ENCODE data around the gene VPS26C. TPM values are rescaled to one million over a fixed set of nuclear protein-coding genes. Genes with fewer than 3 reads are reported as not detected.
"Not testable (repeated sequence)": the region's sequence is repeated elsewhere in the genome, so short reads cannot be mapped to it uniquely, and the experiment has no call there.

Gene VPS26C
- total RNA-seq, 1 experiment from 2014 or later = 38.6 TPM

DNA sequence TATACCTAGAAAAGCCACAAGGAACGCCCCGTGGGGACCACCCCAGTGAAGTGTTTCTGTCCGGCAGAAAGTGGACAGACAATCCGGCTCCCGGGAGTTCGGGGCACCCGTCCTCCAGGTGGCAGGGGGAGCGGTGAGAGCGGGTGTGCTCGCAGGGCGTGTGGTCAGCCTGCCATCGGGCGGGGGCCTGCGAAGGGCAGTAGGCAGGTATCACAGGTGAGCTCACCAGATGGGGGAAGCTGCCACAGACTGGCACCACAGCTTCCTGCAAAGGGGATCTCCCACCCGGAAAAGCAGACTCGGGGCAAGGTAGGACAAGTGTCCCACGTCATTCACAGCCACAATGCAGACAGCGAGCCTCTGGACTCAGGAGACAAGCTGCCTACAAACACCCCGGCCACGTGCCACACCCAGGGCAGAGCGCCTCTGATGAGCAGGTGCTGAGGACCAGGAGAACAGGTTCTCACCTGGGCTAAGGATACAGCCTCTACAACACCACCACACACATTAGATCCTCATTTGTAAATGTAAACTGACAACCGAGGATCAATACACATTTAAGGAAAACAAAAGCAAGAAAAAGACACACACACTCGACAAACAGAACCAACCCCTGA lies 36.4 kb downstream of the VPS26C start:
- no peak for DNase-seq (ENCODE audit: low spot score)

- DNase-seq (ENCODE audit: low spot score) = no peak
Measured at GRCh38 chr21:37228003-37228400, 39.1 kb downstream of the VPS26C start.

- no peak for DNase-seq (ENCODE audit: low spot score)
Measured at GRCh38 chr21:37227071-37228002, 39.8 kb downstream of the VPS26C start.

DNA sequence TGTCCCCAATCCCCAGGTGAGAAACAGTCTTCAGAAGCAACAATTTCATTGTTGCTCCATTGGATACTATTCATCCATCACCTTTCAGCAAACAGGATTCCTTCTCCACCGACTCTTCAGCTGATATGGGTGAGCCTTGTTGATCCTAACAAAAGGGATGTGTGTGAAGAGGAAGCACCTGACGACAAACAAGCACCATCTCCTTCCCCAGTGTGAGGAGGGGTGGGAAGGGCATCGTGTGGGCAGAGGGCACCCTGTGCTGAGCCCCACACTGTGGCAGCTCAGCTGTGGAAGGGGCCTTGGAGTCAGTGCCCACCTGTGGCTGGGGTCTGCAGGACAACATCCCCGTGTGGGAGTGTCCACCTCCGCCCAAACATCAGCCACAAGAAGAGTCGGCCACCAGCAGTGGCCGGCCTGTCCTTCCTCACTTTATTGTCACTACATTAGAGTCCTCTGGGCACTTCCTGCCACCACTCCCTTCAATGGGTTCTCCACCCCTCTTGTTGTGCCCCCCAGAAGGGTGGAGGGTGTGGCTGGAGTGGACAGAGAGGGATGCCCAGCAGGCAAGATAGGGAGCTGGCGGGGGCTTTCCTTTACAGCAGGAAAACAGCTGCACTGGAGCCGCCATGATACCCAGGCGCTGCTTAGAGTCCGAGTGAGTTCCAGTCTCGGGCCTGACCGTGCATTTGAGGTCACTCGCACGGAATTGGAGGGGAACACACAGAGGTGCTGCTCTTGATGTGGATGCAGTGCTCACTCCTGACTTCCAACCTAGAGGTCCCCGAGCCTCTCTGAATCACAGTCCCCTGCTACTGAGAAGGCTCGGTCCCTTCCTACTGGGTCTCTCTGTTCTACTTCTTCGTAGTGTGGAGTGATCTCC lies 40.9 kb downstream of the VPS26C start:
- no peak for DNase-seq (ENCODE audit: low spot score)

DNA sequence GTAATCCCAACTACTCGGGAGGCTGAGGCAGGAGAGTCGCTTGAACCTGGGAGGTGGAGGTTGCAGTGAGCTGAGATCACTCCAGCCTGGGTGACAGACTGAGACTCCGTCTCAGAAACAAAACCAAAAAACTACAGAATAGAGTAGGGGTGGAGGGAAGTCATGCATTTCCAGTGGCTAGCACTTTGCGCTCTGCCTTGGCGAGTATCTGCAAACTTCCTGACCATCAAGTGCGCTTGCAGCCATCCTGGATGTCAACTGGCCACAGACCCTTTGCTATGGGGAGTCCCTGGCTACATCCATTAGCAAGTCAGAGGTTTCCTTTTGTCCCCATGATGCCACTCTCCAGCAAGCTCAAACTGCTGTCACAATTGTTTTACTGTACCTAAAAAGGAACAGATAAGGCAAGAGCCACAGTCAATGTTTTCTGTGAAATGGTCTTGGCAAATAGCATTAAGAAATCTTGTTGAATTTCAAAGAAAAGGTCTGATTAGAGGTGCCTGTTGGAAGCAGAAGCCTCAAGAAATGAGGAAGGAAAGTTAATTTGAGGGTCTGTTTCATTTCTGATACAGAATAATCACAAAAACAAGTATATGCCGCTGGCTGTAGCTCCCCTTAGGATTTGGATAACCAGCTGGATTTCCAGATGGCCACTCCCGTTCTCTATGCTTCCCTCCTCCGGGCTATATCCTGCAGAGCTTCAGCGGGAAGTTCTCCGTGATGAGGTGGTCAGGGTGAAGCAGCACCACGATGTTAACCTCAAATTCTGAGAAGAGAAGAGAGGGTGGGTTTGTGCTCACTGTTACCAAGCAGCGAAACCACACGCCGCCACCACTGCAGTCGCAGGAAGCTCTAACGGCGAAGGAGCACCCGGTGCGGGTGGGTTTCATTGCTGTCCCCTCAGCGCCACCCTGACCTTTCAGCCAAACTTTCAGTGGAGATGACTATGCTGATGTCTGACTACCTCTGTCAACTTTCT lies 42.0 kb downstream of the VPS26C start:
- DNase-seq (ENCODE audit: low spot score) = no peak

GRCh38 chr21:37223804-37224345 lies 43.3 kb downstream of the VPS26C start:
- no peak for DNase-seq (ENCODE audit: low spot score)

GRCh38 chr21:37222248-37222647 lies 44.9 kb downstream of the VPS26C start:
- not testable (repeated sequence) for DNase-seq (ENCODE audit: low spot score)

- DNase-seq (ENCODE audit: low spot score) = peak; percentile 89
Measured at GRCh38 chr21:37220981-37221664, 46.0 kb downstream of the VPS26C start.

GRCh38 chr21:37220433-37220980 lies 46.6 kb downstream of the VPS26C start:
- DNase-seq (ENCODE audit: low spot score) = peak; percentile 46

GRCh38 chr21:37219761-37220432 lies 47.2 kb downstream of the VPS26C start:
- peak; percentile 6 for DNase-seq (ENCODE audit: low spot score)

GRCh38 chr21:37214952-37215351 lies 52.2 kb downstream of the VPS26C start:
- DNase-seq (ENCODE audit: low spot score) = no peak

DNA sequence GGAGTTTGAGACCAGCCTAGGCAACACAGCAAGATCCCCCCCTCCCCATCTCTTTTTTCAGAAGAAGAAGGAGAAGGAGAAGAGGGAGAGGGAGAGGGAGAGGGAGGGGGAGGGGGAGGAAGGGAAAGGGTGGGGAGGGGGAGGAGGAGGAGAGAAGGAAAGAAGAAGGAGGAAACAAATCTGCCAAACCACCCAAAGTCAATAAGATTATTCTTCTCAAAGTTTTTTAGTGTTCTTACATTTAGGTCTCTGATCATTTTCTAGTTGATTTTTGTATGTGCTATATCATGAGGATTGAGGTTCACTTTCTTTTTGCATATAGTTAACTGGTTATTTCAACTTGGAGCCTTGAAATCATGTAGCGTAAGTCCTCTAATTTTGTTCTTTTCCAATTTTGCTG lies 56.3 kb downstream of the VPS26C start:
- no peak for DNase-seq (ENCODE audit: low spot score)

GRCh38 chr21:37210130-37210529 lies 57.0 kb downstream of the VPS26C start:
- DNase-seq (ENCODE audit: low spot score) = no peak

GRCh38 chr21:37208741-37209225 lies 58.4 kb downstream of the VPS26C start:
- no peak for DNase-seq (ENCODE audit: low spot score)

- peak; percentile 1 for DNase-seq (ENCODE audit: low spot score)
Measured at GRCh38 chr21:37208056-37208721, 58.9 kb downstream of the VPS26C start.

- DNase-seq (ENCODE audit: low spot score) = peak; percentile 12
Measured at GRCh38 chr21:37207441-37208009, 59.6 kb downstream of the VPS26C start.

DNA sequence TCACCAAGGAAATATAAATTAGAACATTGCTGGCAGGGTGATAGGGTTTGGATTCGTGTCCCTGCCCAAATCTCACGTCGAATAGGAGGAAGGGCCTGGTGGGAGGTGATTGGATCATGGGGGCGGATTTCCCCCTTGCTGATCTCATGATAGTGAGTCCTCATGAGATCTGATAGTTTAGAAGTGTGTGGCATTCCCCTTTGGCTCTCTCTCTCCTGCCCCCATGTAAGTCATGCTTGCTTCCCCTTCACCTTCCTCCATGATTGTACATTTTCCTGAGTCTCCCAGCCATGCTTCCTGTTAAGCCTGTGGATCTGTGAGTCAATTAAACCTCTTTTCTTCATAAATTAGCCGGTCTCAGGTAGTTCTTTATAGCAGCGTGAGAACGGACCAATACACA lies 60.6 kb downstream of the VPS26C start:
- DNase-seq (ENCODE audit: low spot score) = no peak

- no peak for DNase-seq (ENCODE audit: low spot score)
Measured at GRCh38 chr21:37204580-37204979, 62.6 kb downstream of the VPS26C start.
